Right kidney (tissue), 1 donor: ENCODE results near the gene NR5A2.
"Not testable (repeated sequence)": the region's sequence is repeated elsewhere in the genome, so short reads cannot be mapped to it uniquely, and the experiment has no call there.

Experiments
- DNase-seq: peaks from one replicate; pipeline ENCODE4 v3.0.0-alpha.2; 2016

The NR5A2 gene

GRCh38 chr1:200165493-200166220, 138.1 kb downstream of the NR5A2 start:
- no peak for DNase-seq

GRCh38 chr1:200166411-200166810, 138.9 kb downstream of the NR5A2 start:
- no peak for DNase-seq

- no peak for DNase-seq
Measured at GRCh38 chr1:200168926-200169325, 141.4 kb downstream of the NR5A2 start.

- no peak for DNase-seq
Measured at GRCh38 chr1:200172311-200172710, 144.8 kb downstream of the NR5A2 start.

- DNase-seq: no peak
Measured at GRCh38 chr1:200173097-200173618, 145.6 kb downstream of the NR5A2 start.

GRCh38 chr1:200174525-200175295, 147.2 kb downstream of the NR5A2 start:
- DNase-seq: no peak

- DNase-seq: no peak
Measured at GRCh38 chr1:200176181-200176580, 148.7 kb downstream of the NR5A2 start.

GRCh38 chr1:200176798-200177197, 149.3 kb downstream of the NR5A2 start:
- DNase-seq: no peak

GRCh38 chr1:200178340-200178739, 150.8 kb downstream of the NR5A2 start:
- no peak for DNase-seq

- no peak for DNase-seq
Measured at GRCh38 chr1:200179126-200179780, 151.7 kb downstream of the NR5A2 start.

- DNase-seq: no peak
Measured at GRCh38 chr1:200179781-200180160, 152.3 kb downstream of the NR5A2 start.

- DNase-seq: no peak
Measured at GRCh38 chr1:200180821-200181220, 153.3 kb downstream of the NR5A2 start.

- DNase-seq: no peak
Measured at GRCh38 chr1:200181861-200182260, 154.4 kb downstream of the NR5A2 start.

- DNase-seq: no peak
Measured at GRCh38 chr1:200182701-200183100, 155.2 kb downstream of the NR5A2 start.

GRCh38 chr1:200183637-200184036, 156.1 kb downstream of the NR5A2 start:
- DNase-seq: no peak

- no peak for DNase-seq
Measured at GRCh38 chr1:200184196-200184595, 156.7 kb downstream of the NR5A2 start.

GRCh38 chr1:200185191-200185590, 157.7 kb downstream of the NR5A2 start:
- DNase-seq: not testable (repeated sequence)

- not testable (repeated sequence) for DNase-seq
Measured at GRCh38 chr1:200187332-200187731, 159.8 kb downstream of the NR5A2 start.

- DNase-seq: no peak
Measured at GRCh38 chr1:200191993-200192392, 164.5 kb downstream of the NR5A2 start.

- DNase-seq: no peak
Measured at GRCh38 chr1:200194477-200194876, 167.0 kb downstream of the NR5A2 start.

- no peak for DNase-seq
Measured at GRCh38 chr1:200198236-200198635, 170.7 kb downstream of the NR5A2 start.

- DNase-seq: no peak
Measured at GRCh38 chr1:200205216-200205995, 177.9 kb downstream of the NR5A2 start.
